ENCODE measurements around the gene ZNF396. TPM values are rescaled to one million over a fixed set of nuclear protein-coding genes. Genes with fewer than 3 reads are reported as not detected.

ZNF396 gene
- total and polyA plus RNA-seq, 9 of the 15 experiments (the other 6 are each of a cell fraction or from before 2014, with no cell fraction given): 0.73 to 2.3 (median 1.9) TPM

DNA sequence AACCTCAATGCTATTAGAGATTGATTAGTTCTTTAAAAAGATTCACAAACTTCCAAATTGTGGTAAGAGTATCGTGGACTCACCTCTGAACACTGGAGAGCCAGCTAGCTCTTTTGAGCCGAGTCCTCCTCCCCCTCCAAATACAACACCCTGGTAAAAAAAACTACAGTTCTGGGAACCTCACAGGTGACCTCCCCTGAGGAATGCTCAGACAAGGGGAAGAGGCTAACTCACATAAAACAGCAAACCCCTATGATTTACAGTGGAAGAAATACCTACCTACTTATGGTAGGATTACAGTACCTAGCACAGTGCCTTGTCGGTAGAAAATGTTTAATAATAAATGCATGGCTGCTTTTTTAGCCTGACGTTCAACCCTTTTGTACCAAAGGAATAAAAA is 41.3 kb downstream of the ZNF396 start:
- FAIRE-seq: no peak
- WGBS (ENCODE audit: insufficient coverage, low coverage, missing lambda C conversion rate): 91% methylated on average over 4 of the region's 4 CpGs
- Histone ChIP-seq H3K4me2 (ENCODE audit: insufficient read depth, low read length) (no peak overlapping the region), H3K79me2 (ENCODE audit: control insufficient read depth, insufficient read depth, low read length) (peaks cover 47% of the 10 kb centered on the region), H3K9ac (ENCODE audit: insufficient read depth in 1 of 2, low read depth in 2 of 2, low read length in 2 of 2) (no peak overlapping the region), H3K36me3 (ENCODE audit: control insufficient read depth, insufficient read depth, low read length) (peaks cover 89% of the 10 kb centered on the region), H3K4me3 (no peak overlapping the region), H3K9me3 (replicated peaks; ENCODE audit: control insufficient read depth, insufficient read depth, low read depth, low read length) (no peaks in the 10 kb centered on the region), H3K27me3 (ENCODE audit: control insufficient read depth in 2 of 2, insufficient read depth in 2 of 2, low read length in 2 of 2) (no peaks in the 10 kb centered on the region), H3K4me1 (replicated peaks in 1 of 2; ENCODE audit: control insufficient read depth in 2 of 2, insufficient read depth in 2 of 2, low read length in 2 of 2) (no peaks in the 10 kb centered on the region), H4K20me1 (replicated peaks; ENCODE audit: control insufficient read depth, insufficient read depth, low read length) (peaks cover 8% of the 10 kb centered on the region), H3K9me1 (ENCODE audit: control insufficient read depth, insufficient read depth, low read length) (no peaks in the 10 kb centered on the region), H3K27ac (ENCODE audit: extremely low read depth, low read depth, low read length) (no peak overlapping the region), H2AFZ (ENCODE audit: low read depth, low read length) (no peak overlapping the region)
- ChIA-PET CTCF (ENCODE audit: low intra/inter-chr PET ratio) (no interaction called here), POLR2A (interaction anchor here (1.3 kb wide), 1 partner anchor 8 kb away, joined by 4 read pairs; the partner anchor contains the start of gene ZNF24)
- ATAC-seq: no peak; the same call in 2 of the 3 replicates
- intact Hi-C loops (cut with micrococcal nuclease): no loop called here
- in situ Hi-C loops (cut with MboI): no loop called here
- no TSS peak for BruUV-seq (replicated peaks)
- TF ChIP-seq TEAD1 (CRISPR knock-in tag; IDR thresholded peaks at IDR 0.05) (no peak), POLR2AphosphoS2 (IDR thresholded peaks at IDR 0.05; ENCODE audit: low read length) (peak; percentile 38; the same call in 1 of the 2 replicates), POLR2A (conservative IDR thresholded peaks at IDR 0.05) (0 out of 2 replicates have a peak, but pooled peaks have one; percentile 33)
- DNase-seq (ENCODE audit: extremely low read depth in 1 of 4, low spot score in 3 of 4): no peak

DNA sequence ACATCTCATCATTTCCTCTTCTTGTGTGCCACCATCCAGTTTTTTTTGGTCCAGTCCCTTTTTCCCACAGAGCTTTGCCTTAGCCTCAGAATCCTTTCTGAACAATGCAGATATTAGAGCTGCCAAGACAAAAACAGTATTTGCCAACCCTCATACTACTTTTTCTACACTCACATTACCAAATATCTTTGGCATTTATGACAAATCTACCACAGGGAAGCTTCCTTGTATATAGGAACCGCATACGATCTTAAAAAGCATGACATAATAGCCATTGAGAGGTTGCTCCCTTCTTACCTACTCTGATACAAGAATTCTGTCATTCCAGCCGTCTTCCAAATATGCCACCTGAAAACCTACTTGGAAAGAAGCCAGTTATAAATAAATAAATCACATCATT is 42.3 kb downstream of the ZNF396 start:
- FAIRE-seq: no peak
- no peak for ATAC-seq
- H3K36me3 ChIP-seq (ENCODE audit: control insufficient read depth, insufficient read depth, low read length): peaks cover 79% of the 10 kb centered on the region
- in situ Hi-C loops (cut with MboI): no loop called here
- no peak overlapping the region for H3K4me3 ChIP-seq
- H4K20me1 ChIP-seq (replicated peaks; ENCODE audit: control insufficient read depth, insufficient read depth, low read length): peaks cover 2% of the 10 kb centered on the region
- H3K79me2 ChIP-seq (ENCODE audit: control insufficient read depth, insufficient read depth, low read length): peaks cover 36% of the 10 kb centered on the region
- ChIA-PET POLR2A (interaction anchor here (0.7 to 1.3 kb wide), 6 partner anchors 9 to 656 kb away, joined by 3 to 5 read pairs (median 4); partner anchors contain the start of genes ZNF24 and ZSCAN30), CTCF (ENCODE audit: low intra/inter-chr PET ratio) (interaction anchor here (0.7 kb wide), 1 partner anchor 309 kb away, joined by 3 read pairs; no protein-coding TSS in a partner anchor)
- no peaks in the 10 kb centered on the region for H3K9me1 ChIP-seq (ENCODE audit: control insufficient read depth, insufficient read depth, low read length)
- intact Hi-C loops (cut with micrococcal nuclease): no loop called here
- H3K27ac ChIP-seq (ENCODE audit: extremely low read depth, low read depth, low read length): no peak overlapping the region
- DNase-seq (ENCODE audit: extremely low read depth in 1 of 4, low spot score in 3 of 4): no peak
- WGBS (ENCODE audit: insufficient coverage, low coverage, missing lambda C conversion rate): 90% methylated on average over 3 of the region's 3 CpGs
- no peaks in the 10 kb centered on the region for H3K27me3 ChIP-seq (ENCODE audit: control insufficient read depth in 2 of 2, insufficient read depth in 2 of 2, low read length in 2 of 2)
- TF ChIP-seq ILF3 (IDR thresholded peaks at IDR 0.05; ENCODE audit: borderline replicate concordance) (no peak), ZNF124 (CRISPR knock-in tag; IDR thresholded peaks at IDR 0.05) (no peak), POLR2A (conservative IDR thresholded peaks at IDR 0.05) (no peak), ELF1 (tag; IDR thresholded peaks at IDR 0.05) (no peak), RFX7 (CRISPR knock-in tag; IDR thresholded peaks at IDR 0.05) (no peak), OTX1 (CRISPR knock-in tag; IDR thresholded peaks at IDR 0.05) (no peak), YBX1 (IDR thresholded peaks at IDR 0.05) (no peak), ZBTB17 (CRISPR knock-in tag; IDR thresholded peaks at IDR 0.05) (no peak)
- TF ChIP-seq, protein P1, sequence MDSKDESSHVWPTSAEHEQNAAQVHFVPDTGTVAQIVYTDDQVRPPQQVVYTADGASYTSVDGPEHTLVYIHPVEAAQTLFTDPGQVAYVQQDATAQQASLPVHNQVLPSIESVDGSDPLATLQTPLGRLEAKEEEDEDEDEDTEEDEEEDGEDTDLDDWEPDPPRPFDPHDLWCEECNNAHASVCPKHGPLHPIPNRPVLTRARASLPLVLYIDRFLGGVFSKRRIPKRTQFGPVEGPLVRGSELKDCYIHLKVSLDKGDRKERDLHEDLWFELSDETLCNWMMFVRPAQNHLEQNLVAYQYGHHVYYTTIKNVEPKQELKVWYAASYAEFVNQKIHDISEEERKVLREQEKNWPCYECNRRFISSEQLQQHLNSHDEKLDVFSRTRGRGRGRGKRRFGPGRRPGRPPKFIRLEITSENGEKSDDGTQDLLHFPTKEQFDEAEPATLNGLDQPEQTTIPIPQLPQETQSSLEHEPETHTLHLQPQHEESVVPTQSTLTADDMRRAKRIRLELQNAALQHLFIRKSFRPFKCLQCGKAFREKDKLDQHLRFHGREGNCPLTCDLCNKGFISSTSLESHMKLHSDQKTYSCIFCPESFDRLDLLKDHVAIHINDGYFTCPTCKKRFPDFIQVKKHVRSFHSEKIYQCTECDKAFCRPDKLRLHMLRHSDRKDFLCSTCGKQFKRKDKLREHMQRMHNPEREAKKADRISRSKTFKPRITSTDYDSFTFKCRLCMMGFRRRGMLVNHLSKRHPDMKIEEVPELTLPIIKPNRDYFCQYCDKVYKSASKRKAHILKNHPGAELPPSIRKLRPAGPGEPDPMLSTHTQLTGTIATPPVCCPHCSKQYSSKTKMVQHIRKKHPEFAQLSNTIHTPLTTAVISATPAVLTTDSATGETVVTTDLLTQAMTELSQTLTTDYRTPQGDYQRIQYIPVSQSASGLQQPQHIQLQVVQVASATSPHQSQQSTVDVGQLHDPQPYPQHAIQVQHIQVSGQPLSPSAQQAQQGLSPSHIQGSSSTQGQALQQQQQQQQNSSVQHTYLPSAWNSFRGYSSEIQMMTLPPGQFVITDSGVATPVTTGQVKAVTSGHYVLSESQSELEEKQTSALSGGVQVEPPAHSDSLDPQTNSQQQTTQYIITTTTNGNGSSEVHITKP (IDR thresholded peaks at IDR 0.05; ENCODE audit: partially characterized antibody): no peak
- H3K4me2 ChIP-seq (ENCODE audit: insufficient read depth, low read length): no peak overlapping the region
- no peak overlapping the region for H3K9ac ChIP-seq (ENCODE audit: insufficient read depth in 1 of 2, low read depth in 2 of 2, low read length in 2 of 2)
- H2AFZ ChIP-seq (ENCODE audit: low read depth, low read length): no peak overlapping the region
- no TSS peak for BruUV-seq (replicated peaks)
- H3K4me1 ChIP-seq (replicated peaks in 1 of 2; ENCODE audit: control insufficient read depth in 2 of 2, insufficient read depth in 2 of 2, low read length in 2 of 2): no peaks in the 10 kb centered on the region
- no peaks in the 10 kb centered on the region for H3K9me3 ChIP-seq (replicated peaks; ENCODE audit: control insufficient read depth, insufficient read depth, low read depth, low read length)

Data from K562 (cell line).